ENCODE data around the gene DNAH10. TPM values are rescaled to one million over a fixed set of nuclear protein-coding genes. Genes with fewer than 3 reads are reported as not detected.

The DNAH10 gene
- total RNA-seq, 1 donor from 2014 or later: 10.1 TPM

DNA sequence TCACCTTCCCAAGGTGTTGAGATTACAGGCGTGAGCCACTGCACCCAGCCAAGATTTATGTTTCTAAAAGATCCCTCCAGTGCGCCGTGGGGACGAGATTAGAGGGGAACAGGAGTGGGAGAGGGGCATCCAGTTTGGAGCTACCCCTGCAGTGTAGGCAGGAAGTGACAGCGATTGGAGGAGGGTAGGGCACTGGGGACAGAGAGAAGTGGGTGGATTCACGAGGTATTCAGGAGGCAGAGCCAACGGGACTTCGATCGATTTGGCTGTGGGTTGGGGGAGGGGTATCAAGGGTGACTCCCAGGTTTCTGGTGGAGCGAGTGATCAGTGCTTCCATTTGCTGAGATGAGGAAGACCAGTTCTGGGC, 128.4 kb downstream of the DNAH10 start:
- H3K27ac ChIP-seq: no peak overlapping the region
- no peaks in the 10 kb centered on the region for H3K9me3 ChIP-seq
- H3K4me1 ChIP-seq: no peaks in the 10 kb centered on the region
- no peak overlapping the region for H3K4me3 ChIP-seq
- DNase-seq (no peak), ATAC-seq (no peak)
- H3K27me3 ChIP-seq (ENCODE audit: low read depth): peaks cover 8% of the 10 kb centered on the region
- H3K36me3 ChIP-seq: no peaks in the 10 kb centered on the region
- no peak for TF ChIP-seq CTCF (IDR thresholded peaks at IDR 0.05)
- intact Hi-C loops (cut with DNase I): no loop called here

GRCh38 chr12:123891011-123891410, 128.9 kb downstream of the DNAH10 start:
- H3K4me1 ChIP-seq: no peaks in the 10 kb centered on the region
- H3K36me3 ChIP-seq: no peaks in the 10 kb centered on the region
- no peak for DNase-seq
- no peak overlapping the region for H3K27ac ChIP-seq
- peaks cover 8% of the 10 kb centered on the region for H3K27me3 ChIP-seq (ENCODE audit: low read depth)
- H3K4me3 ChIP-seq: no peak overlapping the region
- TF ChIP-seq CTCF (IDR thresholded peaks at IDR 0.05): no peak
- intact Hi-C loops (cut with DNase I): no loop called here
- ATAC-seq: no peak
- H3K9me3 ChIP-seq: no peaks in the 10 kb centered on the region

- Histone ChIP-seq H3K4me3 (no peak overlapping the region), H3K9me3 (no peaks in the 10 kb centered on the region), H3K27ac (no peak overlapping the region), H3K27me3 (ENCODE audit: low read depth) (peaks cover 8% of the 10 kb centered on the region), H3K36me3 (no peaks in the 10 kb centered on the region), H3K4me1 (no peaks in the 10 kb centered on the region)
- intact Hi-C loops (cut with DNase I): no loop called here
- DNase-seq (no peak), ATAC-seq (no peak)
- no peak for TF ChIP-seq CTCF (IDR thresholded peaks at IDR 0.05)
These were observed 129.5 kb downstream of the DNAH10 start for GRCh38 chr12:123891516-123892179.

DNA sequence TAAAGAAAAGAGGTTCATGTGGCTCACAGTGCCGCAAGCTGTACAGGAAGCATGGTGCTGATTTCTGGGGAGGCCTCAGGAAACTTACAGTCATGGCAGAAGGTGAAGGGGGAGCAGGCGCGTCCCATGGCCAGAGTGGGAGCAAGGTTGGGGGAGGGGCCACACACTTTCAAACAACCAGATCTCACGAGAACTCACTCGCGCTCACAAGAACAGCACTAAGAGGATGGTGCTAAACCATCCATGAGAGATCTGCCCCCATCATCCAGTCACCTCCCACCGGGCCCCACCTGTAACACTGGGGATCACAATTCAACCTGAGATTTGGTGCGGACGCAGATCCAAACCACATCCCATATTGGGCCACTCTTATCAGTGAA, 130.1 kb downstream of the DNAH10 start:
- H3K27me3 ChIP-seq (ENCODE audit: low read depth): peaks cover 8% of the 10 kb centered on the region
- TF ChIP-seq CTCF (IDR thresholded peaks at IDR 0.05): no peak

DNA sequence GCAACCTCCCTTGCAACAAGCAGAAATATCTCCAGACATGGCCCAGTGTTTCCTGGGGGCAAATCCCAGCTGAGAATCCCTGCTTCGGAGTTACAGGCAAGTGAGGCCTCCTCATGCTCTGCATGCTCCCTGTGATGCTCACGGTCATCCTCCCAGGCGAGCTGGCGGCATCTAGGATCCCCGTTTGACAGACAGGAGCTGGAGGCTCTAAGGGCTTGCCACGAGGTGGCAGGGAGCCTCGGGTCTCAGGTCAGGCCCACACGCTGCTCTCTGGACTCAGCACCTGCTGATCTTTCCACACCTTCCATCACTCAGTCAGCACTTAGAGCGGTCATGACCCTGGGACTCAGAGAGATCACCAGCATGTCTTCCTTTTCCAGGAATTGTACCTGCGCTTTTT, 130.8 kb downstream of the DNAH10 start:
- no peaks in the 10 kb centered on the region for H3K4me1 ChIP-seq
- H3K27me3 ChIP-seq (ENCODE audit: low read depth): peaks cover 8% of the 10 kb centered on the region
- DNase-seq (no peak), ATAC-seq (no peak)
- H3K27ac ChIP-seq: no peak overlapping the region
- H3K9me3 ChIP-seq: no peaks in the 10 kb centered on the region
- no peak for TF ChIP-seq CTCF (IDR thresholded peaks at IDR 0.05)
- no peak overlapping the region for H3K4me3 ChIP-seq
- intact Hi-C loops (cut with DNase I): no loop called here
- no peaks in the 10 kb centered on the region for H3K36me3 ChIP-seq

More for the DNA sequence above, 130.1 kb downstream of the DNAH10 start:
- ATAC-seq (no peak), DNase-seq (no peak)
- Histone ChIP-seq H3K36me3 (no peaks in the 10 kb centered on the region), H3K9me3 (no peaks in the 10 kb centered on the region), H3K27ac (no peak overlapping the region), H3K4me1 (no peaks in the 10 kb centered on the region), H3K4me3 (no peak overlapping the region)
- intact Hi-C loops (cut with DNase I): no loop called here
